IPS DF 19.7 (cell line): ENCODE measurements around the gene PHF21B.

ENCODE experiments used
- DNase-seq: peaks from one replicate; pipeline ENCODE4 v3.0.0-alpha.2; 2013; ENCODE audit warnings: low read depth, low spot score

Gene PHF21B

DNA sequence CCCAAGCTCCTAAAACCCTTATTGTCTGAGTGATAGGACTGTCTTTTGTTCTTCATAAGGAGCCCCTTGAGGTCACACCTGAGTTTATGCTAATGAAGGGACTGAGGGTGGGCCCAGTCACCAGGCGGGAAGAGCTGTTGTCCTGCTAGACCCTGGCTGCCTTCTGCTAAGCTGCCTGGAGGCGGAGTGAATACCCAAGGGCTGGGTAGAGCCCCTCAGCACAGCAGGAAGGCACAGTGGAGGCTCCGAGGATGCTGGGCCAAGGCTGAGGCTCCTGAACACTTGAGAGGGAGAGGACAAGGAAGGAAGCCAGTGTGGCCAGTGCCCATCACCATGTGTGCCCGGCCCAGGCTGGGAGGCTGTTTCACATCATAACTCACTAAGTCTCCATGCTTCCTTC is 4.8 kb upstream of the PHF21B start:
- DNase-seq = no peak

DNA sequence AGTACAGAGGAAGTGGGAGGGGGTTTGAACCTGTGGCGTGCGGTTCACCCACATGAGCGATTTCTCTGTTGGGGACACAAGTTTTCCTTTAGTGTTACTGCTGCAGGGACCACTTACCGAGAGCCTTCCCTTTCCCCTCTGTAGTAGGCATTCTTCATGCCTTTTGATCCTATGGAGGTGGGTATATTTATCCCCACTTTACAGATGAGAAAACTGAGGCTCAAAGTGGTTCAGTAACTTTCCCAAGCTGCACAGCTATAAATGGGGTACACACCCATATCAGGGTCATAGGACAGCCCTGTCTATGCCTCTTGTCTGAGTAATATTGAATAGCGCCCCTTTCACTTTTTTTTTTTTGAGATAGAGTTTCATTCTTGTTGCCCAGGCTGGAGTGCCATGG is 3.3 kb upstream of the PHF21B start:
- no peak for DNase-seq

DNA sequence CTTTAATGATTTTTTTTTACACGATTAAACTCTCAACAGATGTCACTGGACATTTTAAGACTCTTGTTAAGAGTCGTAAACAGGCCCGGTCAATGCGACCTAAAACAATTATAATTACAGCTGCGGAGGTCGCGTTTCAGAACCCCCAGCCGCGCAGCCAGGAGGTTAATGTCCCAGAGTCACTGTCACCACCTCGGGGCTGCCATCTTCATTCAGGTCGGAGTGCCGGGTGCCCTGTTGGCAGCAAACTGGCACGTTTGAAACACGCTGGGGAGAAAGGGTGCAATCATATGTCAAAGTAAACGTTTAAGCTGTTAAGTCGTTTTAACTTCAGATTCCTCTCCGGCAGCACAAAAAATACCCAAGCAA is 711 bp upstream of the PHF21B start:
- DNase-seq = no peak

- no peak for DNase-seq
Measured at GRCh38 chr22:45008751-45009605, 827 bp downstream of the PHF21B start.

DNA sequence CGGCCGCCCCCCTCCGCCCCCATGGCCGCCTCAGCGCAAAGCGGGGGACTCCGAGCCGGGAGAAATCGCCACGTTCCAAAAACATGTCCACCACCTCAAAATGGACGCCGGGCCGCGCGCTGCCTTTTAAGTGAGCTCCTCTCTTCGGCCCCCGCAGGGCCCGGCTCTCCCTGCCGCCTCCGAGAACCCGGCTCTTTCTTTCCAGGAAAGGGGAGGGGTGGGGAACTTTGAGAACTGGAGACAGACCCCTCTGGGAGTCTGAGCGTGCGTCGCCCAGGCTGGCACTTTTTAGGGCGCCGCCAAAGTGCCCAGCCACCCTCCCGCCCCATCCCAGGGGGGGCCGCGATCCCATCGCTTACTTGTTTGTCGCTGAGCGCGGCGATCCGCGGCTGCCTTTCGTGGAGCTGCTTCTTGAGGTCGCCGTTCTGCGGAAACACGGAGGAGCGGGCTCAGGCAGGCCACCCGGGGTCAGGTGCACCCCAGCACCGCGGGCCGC is 1.6 kb downstream of the PHF21B start:
- DNase-seq = no peak

DNA sequence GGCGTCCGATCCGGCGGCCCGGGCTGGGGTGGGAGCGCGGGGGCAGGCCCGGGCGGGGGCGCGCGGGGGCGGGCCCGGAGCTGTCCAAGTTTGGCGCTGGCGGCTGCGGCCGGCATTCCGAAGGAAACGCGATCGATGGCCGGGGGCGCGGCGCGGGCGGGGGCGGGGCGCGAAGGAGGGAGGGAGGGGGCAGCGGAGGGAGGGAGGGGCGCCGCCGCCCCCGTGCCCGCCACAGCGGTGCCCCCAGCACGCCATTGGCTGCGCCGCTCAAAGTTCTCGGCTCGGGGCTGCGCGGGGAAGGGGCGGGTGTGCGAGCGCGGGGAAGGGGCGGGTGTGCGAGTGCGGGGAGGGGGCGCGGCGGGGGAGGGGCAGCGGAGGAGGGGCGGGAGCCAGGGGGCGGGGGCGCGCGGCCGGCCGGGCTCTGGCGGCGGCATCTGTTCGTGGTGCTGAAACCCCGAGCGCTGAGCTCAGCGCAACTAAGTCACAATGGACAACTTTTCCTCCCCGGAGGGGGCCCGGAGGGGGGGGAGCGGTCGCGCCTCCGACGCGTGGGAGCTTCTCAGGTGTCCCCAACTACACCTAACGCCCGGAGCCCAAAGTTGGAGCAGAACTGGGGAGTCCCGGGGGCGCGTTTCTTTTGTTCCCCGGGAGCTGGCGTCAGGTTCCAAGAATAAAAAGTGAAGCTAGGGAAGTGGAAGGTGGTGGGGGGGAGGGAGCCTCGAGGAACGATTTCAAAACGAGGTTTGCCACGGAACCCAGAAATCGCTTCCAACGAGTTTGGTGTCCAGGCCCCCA is 2.2 kb downstream of the PHF21B start:
- no peak for DNase-seq

DNA sequence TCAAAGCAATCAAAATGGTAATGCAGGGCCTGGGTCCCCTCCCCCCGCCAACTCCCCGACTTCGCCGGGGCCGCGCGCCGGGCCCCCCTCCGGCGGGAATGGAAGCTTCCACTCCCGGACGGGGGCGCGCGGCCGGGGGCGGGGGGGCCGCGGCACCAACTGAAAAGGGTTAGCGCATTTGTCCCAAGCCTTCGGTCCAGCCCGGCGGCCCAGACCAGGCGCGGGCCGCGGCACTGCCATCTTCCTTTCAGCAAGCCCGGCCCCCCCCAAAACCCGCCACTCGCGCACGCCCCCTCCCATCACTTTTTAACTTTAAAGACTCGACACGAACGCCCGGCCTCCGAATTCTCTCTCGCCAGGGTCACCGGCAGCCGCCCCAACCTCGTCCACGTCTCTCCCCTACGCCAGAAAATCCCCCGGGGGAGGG is 2.8 kb downstream of the PHF21B start:
- DNase-seq = no peak

DNA sequence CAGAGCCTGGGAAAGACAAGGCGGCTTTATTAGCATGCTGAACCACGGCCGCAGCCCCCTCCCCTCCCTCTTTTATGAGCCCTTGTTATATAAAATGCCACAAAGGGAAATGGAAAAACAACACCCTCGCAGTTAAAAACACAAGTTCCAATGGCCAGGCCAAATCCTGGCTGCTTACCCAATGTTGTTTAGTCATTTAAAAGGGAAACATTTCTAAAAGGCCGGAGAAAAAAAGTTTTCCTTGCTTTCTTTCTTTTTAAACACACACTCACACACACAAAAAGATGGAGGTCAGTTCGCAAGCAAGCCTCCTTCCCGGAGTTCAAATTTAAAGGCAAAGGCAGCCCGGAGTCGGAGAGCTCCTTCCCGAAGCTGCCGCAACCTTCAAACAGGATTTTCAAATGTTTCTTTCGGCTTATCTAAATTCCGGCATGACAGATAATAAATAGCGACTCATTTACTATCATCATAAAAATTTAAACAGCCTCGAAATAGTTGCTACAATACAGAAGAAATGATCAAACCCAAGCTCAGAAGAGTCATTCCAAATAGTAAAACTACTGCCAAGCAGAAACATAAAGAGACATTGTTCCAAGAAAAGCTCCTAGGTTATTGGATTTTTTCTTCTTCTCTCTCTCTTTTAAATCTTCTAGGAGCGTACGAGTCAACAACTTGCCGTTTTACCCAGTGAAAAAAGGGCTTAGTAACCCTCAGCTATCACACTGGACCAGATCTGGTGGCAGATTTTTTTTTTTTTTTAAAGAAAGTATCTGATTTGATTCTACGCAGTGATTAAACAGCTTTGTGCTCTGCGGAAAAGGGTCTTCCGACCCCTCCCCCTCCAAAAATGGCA is 3.5 kb downstream of the PHF21B start:
- no peak for DNase-seq

DNA sequence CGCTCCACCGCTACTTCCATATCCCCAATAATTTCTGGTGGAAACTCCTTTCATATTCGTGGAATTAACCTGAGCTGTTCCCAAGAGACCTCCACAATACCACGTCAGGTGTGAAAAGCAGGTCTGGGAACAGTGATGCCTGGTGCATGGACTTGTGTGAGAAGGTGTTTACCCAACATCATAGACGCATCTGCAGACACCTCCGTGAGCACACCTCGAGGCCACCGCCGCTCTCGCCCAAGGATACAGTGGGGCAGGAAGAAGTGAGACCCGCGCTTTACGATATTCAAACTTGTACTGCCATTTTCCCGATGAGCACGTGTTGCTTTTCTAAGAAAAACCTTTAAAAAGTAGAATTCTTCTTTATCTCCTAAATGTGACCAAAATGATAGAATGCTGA is 8.2 kb downstream of the PHF21B start:
- DNase-seq = no peak

DNA sequence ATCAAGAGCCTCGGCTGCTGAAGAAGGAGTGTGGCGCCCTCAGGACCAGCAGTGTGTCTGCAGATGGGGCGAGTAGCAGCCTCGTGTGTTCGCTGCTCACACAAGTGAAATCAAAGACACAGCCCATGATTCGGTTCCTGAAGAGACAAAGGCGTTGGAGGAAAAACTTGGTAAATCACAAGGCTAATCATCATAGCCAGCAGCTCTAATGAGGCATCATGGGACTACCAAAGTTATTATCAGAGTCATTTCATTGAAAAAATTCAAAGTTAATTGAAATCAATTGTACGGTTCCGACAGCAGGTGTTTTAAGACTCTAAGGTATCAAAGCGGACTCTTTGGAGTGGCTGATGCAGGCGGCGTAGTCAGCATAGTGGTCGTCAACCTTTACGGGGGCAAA is 9.5 kb downstream of the PHF21B start:
- no peak for DNase-seq

DNA sequence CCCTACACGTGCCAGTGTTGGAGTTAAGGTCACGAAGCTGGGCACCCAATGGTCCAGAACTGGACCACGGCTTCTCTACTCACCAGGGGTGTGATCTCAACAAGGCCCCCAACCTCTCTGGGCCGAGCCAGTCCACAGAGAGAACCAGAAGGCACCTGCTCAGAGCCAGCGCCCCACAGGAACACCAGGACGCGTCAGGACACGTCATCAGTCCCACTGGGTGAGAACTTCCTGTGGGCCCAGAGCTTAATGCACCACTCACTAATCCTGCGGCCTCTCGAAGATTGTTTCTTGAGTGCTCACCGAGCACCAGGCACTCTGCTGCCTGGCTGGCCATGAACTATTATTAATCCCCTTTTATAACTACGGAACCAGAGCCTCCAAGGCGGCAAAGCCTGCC is 10.1 kb downstream of the PHF21B start:
- no peak for DNase-seq

GRCh38 chr22:44999231-44999630 is 10.6 kb downstream of the PHF21B start:
- DNase-seq = no peak

- no peak for DNase-seq
Measured at GRCh38 chr22:44998296-44998695, 11.5 kb downstream of the PHF21B start.

GRCh38 chr22:44997060-44997459 is 12.7 kb downstream of the PHF21B start:
- no peak for DNase-seq

DNA sequence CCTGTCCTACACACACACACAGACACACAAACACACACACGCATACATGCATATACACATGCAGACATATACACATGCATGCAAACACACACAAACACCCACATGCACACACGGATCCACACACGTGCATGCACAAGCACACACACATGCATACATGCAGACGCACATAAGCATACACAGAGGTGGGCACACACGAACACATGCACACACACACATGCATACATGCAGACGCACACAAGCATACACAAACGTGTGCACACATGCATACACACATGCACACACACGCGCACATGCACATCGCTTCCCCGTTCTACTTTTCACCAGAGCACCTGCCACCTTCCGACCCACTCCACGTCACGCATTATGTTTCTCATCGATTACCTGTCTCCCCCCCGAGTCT is 13.2 kb downstream of the PHF21B start:
- no peak for DNase-seq

DNA sequence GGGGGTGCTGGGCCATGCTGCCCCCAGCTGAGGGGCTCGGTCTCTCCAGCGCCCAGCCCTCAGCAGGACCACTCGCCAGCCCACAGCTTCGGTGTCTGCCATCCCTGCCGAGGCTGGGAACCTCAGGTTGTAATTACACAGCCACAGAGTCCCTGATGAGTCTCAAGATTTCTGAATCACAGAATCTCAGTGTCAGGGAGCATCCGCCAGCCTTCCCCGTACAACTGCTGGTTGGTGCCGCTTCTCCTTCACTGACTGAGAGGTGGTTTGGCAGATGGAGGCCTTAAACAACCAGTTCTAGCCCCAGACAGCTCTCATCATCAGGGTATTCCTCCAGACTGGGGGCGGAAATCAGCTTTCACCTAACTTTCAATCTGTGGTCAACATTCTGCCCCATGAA is 13.7 kb downstream of the PHF21B start:
- DNase-seq = no peak

DNA sequence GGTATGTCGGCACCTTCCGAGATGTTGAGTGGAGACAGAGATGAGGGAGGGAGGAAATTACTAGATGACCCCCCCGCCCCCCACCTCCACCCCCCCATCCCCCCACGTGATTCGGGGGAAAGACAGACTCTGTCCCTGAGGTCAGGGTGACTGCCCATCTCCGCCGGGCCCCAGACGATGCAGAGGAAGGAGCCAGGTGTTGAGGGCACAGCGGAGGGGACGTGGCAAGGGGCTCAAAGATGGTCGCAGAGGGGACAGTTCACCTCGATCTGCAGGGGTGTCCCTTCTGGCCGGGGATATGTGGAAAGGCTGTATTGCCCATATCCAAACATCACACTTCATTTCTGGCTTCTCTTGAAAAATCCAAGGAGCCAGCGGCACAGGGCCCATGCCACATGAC is 14.1 kb downstream of the PHF21B start:
- no peak for DNase-seq

- DNase-seq = no peak
Measured at GRCh38 chr22:44995105-44995514, 14.7 kb downstream of the PHF21B start.

DNA sequence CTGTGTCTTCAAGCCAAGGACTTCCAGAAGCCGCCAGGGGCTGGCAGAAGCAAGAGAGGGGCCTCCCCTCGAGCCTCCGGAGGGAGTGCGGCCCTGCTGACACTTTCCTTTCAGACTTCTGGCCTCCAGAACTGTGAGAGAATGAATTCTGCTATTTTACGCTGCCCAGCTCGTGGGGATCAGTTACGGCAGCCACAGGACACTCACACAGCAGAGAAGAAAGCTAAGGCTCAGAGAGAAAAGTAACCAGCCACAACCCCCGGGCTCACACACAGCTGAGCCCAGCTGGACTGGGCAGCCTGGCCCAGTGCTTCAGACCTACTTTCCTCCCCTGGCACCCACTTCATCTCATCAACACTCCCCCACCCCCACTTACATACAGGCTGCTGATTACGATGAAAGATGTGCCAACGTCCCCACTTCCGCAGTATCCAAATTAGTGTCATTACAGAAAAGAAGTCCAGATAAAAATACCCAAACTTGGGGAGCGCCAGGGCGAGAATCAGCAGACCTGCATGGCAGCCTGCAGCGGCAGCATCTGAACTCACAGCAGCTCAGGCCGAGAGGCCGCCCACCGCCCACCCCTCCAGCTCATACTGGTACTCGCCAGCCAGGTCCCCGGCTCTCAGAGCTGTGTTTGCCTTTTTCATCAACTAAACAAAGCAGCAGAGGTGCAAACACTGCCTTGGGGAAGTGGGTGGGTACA is 15.3 kb downstream of the PHF21B start:
- no peak for DNase-seq

DNA sequence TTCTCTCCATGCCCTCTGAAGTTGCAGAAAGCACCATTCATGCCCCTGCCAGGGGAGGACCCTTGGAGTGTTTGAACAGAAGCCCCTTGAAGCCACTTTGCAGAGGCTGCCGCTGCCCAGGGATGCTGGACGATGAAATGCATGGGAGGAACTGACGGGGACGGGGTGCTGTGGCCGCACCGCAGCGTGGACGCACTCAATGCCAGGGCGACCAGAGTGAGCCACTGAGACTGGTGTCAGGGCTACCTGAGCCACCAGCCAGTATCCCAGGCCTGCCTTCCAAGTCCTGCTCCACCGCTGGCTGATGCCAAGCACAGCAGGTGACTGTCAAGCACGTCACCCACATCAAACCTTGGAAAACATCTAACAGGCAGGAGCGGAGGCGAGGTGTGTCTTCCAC is 17.6 kb downstream of the PHF21B start:
- no peak for DNase-seq

GRCh38 chr22:44991218-44991617 is 18.6 kb downstream of the PHF21B start:
- no peak for DNase-seq
